BLaER1 (cell line): ENCODE results near the gene ERC2.
"Not testable (repeated sequence)": the region's sequence is repeated elsewhere in the genome, so short reads cannot be mapped to it uniquely, and the experiment has no call there.

Experiments used
- H3K27ac ChIP-seq: shearing (Covaris generic); formaldehyde crosslinking; 2 replicates; pipeline ENCODE4 v1.8.1; 2022
- H3K27me3 ChIP-seq: shearing (Covaris generic); formaldehyde crosslinking; 2 replicates; pipeline ENCODE4 v1.8.1; 2022
- H3K36me3 ChIP-seq: shearing (Covaris generic); formaldehyde crosslinking; 2 replicates; pipeline ENCODE4 v1.8.1; 2022
- H3K4me1 ChIP-seq: shearing (Covaris generic); formaldehyde crosslinking; 2 replicates; pipeline ENCODE4 v1.8.1; 2022
- H3K4me2 ChIP-seq: shearing (Covaris generic); formaldehyde crosslinking; 2 replicates; pipeline ENCODE4 v1.8.1; 2022
- H3K4me3 ChIP-seq: shearing (Covaris generic); formaldehyde crosslinking; 2 replicates; pipeline ENCODE4 v1.8.1; 2022
- H3K9ac ChIP-seq: shearing (Covaris generic); formaldehyde crosslinking; 2 replicates; pipeline ENCODE4 v1.8.1; 2022
- H3K9me3 ChIP-seq: shearing (Covaris generic); formaldehyde crosslinking; 2 replicates; pipeline ENCODE4 v1.8.1; 2022
- H4K20me1 ChIP-seq: shearing (Covaris generic); formaldehyde crosslinking; 2 replicates; pipeline ENCODE4 v1.8.1; 2022
- Cebpa-rat ChIP-seq: shearing (Covaris generic); IDR thresholded peaks from 2 replicates; pipeline ENCODE4 v1.8.1; 2022

Gene ERC2

GRCh38 chr3:56052188-56052587, 416.1 kb downstream of the ERC2 start:
- Histone ChIP-seq H3K9ac (no peak overlapping the region), H3K4me2 (no peak overlapping the region), H3K27ac (no peak overlapping the region), H4K20me1 (no peaks in the 10 kb centered on the region), H3K4me1 (no peaks in the 10 kb centered on the region), H3K9me3 (no peaks in the 10 kb centered on the region), H3K27me3 (no peaks in the 10 kb centered on the region), H3K4me3 (no peak overlapping the region), H3K36me3 (no peaks in the 10 kb centered on the region)
- no peak for TF ChIP-seq Cebpa-rat

GRCh38 chr3:56051052-56051451, 417.2 kb downstream of the ERC2 start:
- no peak for TF ChIP-seq Cebpa-rat
- H3K4me1 ChIP-seq: no peaks in the 10 kb centered on the region

GRCh38 chr3:56048946-56049345, 419.3 kb downstream of the ERC2 start:
- Histone ChIP-seq H3K27me3 (no peaks in the 10 kb centered on the region), H3K4me3 (no peak overlapping the region), H3K9ac (no peak overlapping the region), H4K20me1 (no peaks in the 10 kb centered on the region), H3K4me2 (no peak overlapping the region), H3K9me3 (no peaks in the 10 kb centered on the region), H3K27ac (no peak overlapping the region), H3K4me1 (no peaks in the 10 kb centered on the region), H3K36me3 (no peaks in the 10 kb centered on the region)
- no peak for TF ChIP-seq Cebpa-rat

More at GRCh38 chr3:56051052-56051451, 417.2 kb downstream of the ERC2 start:
- no peak overlapping the region for H3K4me3 ChIP-seq
- H4K20me1 ChIP-seq: no peaks in the 10 kb centered on the region
- H3K27ac ChIP-seq: no peak overlapping the region
- no peak overlapping the region for H3K4me2 ChIP-seq
- no peaks in the 10 kb centered on the region for H3K36me3 ChIP-seq
- no peak overlapping the region for H3K9ac ChIP-seq
- no peaks in the 10 kb centered on the region for H3K27me3 ChIP-seq
- no peaks in the 10 kb centered on the region for H3K9me3 ChIP-seq

GRCh38 chr3:56048331-56048730, 419.9 kb downstream of the ERC2 start:
- Histone ChIP-seq H3K9me3 (no peaks in the 10 kb centered on the region), H3K27ac (no peak overlapping the region)
- TF ChIP-seq Cebpa-rat: no peak

GRCh38 chr3:56042326-56042951, 425.8 kb downstream of the ERC2 start:
- no peak overlapping the region for H3K4me3 ChIP-seq
- no peak overlapping the region for H3K27ac ChIP-seq
- H3K27me3 ChIP-seq: no peaks in the 10 kb centered on the region
- peaks cover 12% of the 10 kb centered on the region; the same call in 1 of the 2 replicates for H3K9me3 ChIP-seq
- H3K4me1 ChIP-seq: no peaks in the 10 kb centered on the region
- H4K20me1 ChIP-seq: no peaks in the 10 kb centered on the region
- H3K9ac ChIP-seq: no peak overlapping the region
- TF ChIP-seq Cebpa-rat: no peak
- no peaks in the 10 kb centered on the region for H3K36me3 ChIP-seq
- H3K4me2 ChIP-seq: no peak overlapping the region

More at GRCh38 chr3:56048331-56048730, 419.9 kb downstream of the ERC2 start:
- Histone ChIP-seq H3K4me1 (no peaks in the 10 kb centered on the region), H3K4me2 (no peak overlapping the region), H3K27me3 (no peaks in the 10 kb centered on the region), H3K4me3 (no peak overlapping the region), H3K36me3 (no peaks in the 10 kb centered on the region), H4K20me1 (no peaks in the 10 kb centered on the region), H3K9ac (no peak overlapping the region)

- TF ChIP-seq Cebpa-rat: no peak
- Histone ChIP-seq H3K36me3 (no peaks in the 10 kb centered on the region), H4K20me1 (no peaks in the 10 kb centered on the region), H3K9ac (no peak overlapping the region), H3K9me3 (no peaks in the 10 kb centered on the region), H3K27ac (no peak overlapping the region), H3K4me2 (no peak overlapping the region), H3K27me3 (no peaks in the 10 kb centered on the region), H3K4me1 (no peaks in the 10 kb centered on the region), H3K4me3 (no peak overlapping the region)
Observed at GRCh38 chr3:56025326-56025725, 442.9 kb downstream of the ERC2 start.

GRCh38 chr3:56023546-56023945, 444.7 kb downstream of the ERC2 start:
- Histone ChIP-seq H3K36me3 (no peaks in the 10 kb centered on the region), H3K9ac (no peak overlapping the region), H3K4me2 (no peak overlapping the region), H3K9me3 (no peaks in the 10 kb centered on the region), H3K27ac (no peak overlapping the region), H4K20me1 (no peaks in the 10 kb centered on the region), H3K4me1 (no peaks in the 10 kb centered on the region), H3K4me3 (no peak overlapping the region), H3K27me3 (no peaks in the 10 kb centered on the region)
- no peak for TF ChIP-seq Cebpa-rat

GRCh38 chr3:56022619-56023018, 445.6 kb downstream of the ERC2 start:
- H3K36me3 ChIP-seq: no peaks in the 10 kb centered on the region
- no peaks in the 10 kb centered on the region for H3K4me1 ChIP-seq
- H3K4me3 ChIP-seq: no peak overlapping the region
- TF ChIP-seq Cebpa-rat: no peak
- H3K9ac ChIP-seq: no peak overlapping the region
- no peaks in the 10 kb centered on the region for H4K20me1 ChIP-seq
- H3K27ac ChIP-seq: no peak overlapping the region
- H3K27me3 ChIP-seq: no peaks in the 10 kb centered on the region
- no peak overlapping the region for H3K4me2 ChIP-seq
- no peaks in the 10 kb centered on the region for H3K9me3 ChIP-seq

GRCh38 chr3:56019490-56020146, 448.6 kb downstream of the ERC2 start:
- Histone ChIP-seq H4K20me1 (no peaks in the 10 kb centered on the region), H3K4me1 (no peaks in the 10 kb centered on the region), H3K36me3 (no peaks in the 10 kb centered on the region), H3K27ac (no peak overlapping the region), H3K9ac (no peak overlapping the region), H3K27me3 (no peaks in the 10 kb centered on the region), H3K4me3 (no peak overlapping the region), H3K9me3 (no peaks in the 10 kb centered on the region), H3K4me2 (no peak overlapping the region)
- no peak for TF ChIP-seq Cebpa-rat

GRCh38 chr3:56015374-56015773, 452.9 kb downstream of the ERC2 start:
- H4K20me1 ChIP-seq, H3K9me3 ChIP-seq, H3K4me3 ChIP-seq, H3K27ac ChIP-seq, H3K4me2 ChIP-seq, H3K36me3 ChIP-seq, H3K27me3 ChIP-seq, H3K9ac ChIP-seq, H3K4me1 ChIP-seq: not testable (repeated sequence)

GRCh38 chr3:56012721-56013120, 455.5 kb downstream of the ERC2 start:
- no peaks in the 10 kb centered on the region for H4K20me1 ChIP-seq
- no peak overlapping the region for H3K4me2 ChIP-seq
- TF ChIP-seq Cebpa-rat: no peak
- H3K4me3 ChIP-seq: no peak overlapping the region
- no peak overlapping the region for H3K9ac ChIP-seq
- H3K27me3 ChIP-seq: no peaks in the 10 kb centered on the region
- no peak overlapping the region for H3K27ac ChIP-seq
- no peaks in the 10 kb centered on the region for H3K36me3 ChIP-seq
- no peaks in the 10 kb centered on the region for H3K9me3 ChIP-seq
- no peaks in the 10 kb centered on the region for H3K4me1 ChIP-seq
